ENCODE measurements around the gene SORCS3. TPM values are rescaled to one million over a fixed set of nuclear protein-coding genes. Genes with fewer than 3 reads are reported as not detected.

The SORCS3 gene
- total RNA-seq, 1 donor, result 0.27 TPM

DNA sequence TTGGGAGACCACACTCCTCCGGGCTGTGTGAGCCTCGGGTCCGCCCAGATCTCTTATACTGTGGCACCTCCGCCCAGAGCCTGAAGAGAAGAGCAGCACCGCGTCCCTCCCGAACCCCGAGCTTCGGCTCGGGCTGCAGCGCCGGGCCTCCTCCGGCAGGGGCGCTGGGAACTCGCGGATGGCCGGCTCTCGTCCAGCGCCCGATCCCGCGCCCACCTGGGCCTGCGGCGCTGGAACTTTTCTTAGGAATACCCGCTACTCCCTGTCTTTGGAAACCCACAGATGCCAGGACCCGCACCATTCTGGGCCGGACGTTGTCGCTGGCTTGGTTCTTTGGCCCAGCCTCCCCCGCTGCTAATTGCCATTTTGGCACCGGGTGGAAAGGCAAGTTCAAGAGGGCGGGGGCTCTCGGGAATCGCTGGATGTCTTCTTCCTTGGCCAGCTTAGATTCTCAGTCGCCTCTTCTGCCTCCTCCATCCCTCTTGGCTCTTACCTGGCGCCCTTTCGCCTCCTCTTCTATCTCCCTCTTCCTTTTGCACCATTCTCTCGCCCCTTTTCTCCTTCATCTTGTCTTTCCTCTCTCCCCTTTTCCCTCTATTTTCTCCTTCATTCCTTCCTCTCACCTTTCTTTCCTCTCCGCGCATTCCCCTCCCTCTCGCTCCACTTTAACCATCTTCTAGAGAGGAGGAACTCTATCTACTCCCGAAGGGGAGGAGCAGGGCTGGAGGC, 2.1 kb upstream of the SORCS3 start:
- H3K4me3 ChIP-seq (ENCODE audit: low read depth, low read length), result peak overlapping the region; percentile 33
- TF ChIP-seq, protein P1, sequence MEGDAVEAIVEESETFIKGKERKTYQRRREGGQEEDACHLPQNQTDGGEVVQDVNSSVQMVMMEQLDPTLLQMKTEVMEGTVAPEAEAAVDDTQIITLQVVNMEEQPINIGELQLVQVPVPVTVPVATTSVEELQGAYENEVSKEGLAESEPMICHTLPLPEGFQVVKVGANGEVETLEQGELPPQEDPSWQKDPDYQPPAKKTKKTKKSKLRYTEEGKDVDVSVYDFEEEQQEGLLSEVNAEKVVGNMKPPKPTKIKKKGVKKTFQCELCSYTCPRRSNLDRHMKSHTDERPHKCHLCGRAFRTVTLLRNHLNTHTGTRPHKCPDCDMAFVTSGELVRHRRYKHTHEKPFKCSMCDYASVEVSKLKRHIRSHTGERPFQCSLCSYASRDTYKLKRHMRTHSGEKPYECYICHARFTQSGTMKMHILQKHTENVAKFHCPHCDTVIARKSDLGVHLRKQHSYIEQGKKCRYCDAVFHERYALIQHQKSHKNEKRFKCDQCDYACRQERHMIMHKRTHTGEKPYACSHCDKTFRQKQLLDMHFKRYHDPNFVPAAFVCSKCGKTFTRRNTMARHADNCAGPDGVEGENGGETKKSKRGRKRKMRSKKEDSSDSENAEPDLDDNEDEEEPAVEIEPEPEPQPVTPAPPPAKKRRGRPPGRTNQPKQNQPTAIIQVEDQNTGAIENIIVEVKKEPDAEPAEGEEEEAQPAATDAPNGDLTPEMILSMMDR (IDR thresholded peaks at IDR 0.05; ENCODE audit: insufficient read depth, low read length), result peak; percentile 29
- DNase-seq (ENCODE audit: low read depth), result no peak

- TF ChIP-seq, protein P1 (IDR thresholded peaks at IDR 0.05; ENCODE audit: insufficient read depth, low read length), result no peak
- H3K4me3 ChIP-seq (ENCODE audit: low read depth, low read length), result peak overlapping the region; percentile 9
- DNase-seq (ENCODE audit: low read depth), result peak; percentile 9
Measured at GRCh38 chr10:104639590-104640338, 1.3 kb upstream of the SORCS3 start.

- DNase-seq (ENCODE audit: low read depth), result no peak
- peak overlapping the region; percentile 37 for H3K4me3 ChIP-seq (ENCODE audit: low read depth, low read length)
- TF ChIP-seq, protein P1 (IDR thresholded peaks at IDR 0.05; ENCODE audit: insufficient read depth, low read length), result no peak
Measured at GRCh38 chr10:104640339-104641186, 527 bp upstream of the SORCS3 start.

- no peak for DNase-seq (ENCODE audit: low read depth)
- TF ChIP-seq, protein P1 (IDR thresholded peaks at IDR 0.05; ENCODE audit: insufficient read depth, low read length), result no peak
- H3K4me3 ChIP-seq (ENCODE audit: low read depth, low read length), result peak overlapping the region; percentile 53
Measured at GRCh38 chr10:104641937-104642657, 1.0 kb downstream of the SORCS3 start.

DNA sequence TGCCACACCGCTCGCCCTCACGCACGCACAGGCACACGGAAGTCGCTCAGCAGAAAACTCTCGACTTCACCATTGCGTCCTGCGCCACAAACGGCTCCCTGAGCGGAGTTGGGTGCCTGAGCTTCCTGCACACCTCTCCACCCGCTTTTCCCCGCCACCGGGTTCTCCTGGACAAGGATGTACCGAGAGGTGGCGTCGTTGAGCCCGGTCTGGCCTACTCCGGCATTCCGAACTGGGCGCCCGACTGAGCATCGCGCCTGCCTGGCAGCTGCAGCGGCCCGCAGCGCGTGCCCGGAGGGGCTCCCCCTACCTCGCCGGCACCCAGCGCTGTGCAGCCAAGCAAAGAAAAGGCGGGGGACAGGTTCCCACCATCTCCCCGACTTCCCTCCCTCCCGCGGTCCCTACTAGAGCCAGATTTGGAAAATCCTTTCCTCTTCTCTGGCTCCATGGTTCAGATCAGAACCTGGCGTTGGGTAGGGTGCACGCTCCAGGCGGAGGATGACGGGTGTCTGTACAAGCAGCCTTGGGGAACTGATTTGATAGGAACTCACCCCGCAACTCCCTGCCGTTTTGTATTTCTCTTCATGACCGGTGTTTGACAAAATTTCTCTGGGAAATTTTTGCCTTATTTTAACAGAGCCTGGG, 1.7 kb downstream of the SORCS3 start:
- H3K4me3 ChIP-seq (ENCODE audit: low read depth, low read length), result peak overlapping the region; percentile 53
- TF ChIP-seq, protein P1 (IDR thresholded peaks at IDR 0.05; ENCODE audit: insufficient read depth, low read length), result peak; percentile 32
- peak; percentile 22 for DNase-seq (ENCODE audit: low read depth)

DNA sequence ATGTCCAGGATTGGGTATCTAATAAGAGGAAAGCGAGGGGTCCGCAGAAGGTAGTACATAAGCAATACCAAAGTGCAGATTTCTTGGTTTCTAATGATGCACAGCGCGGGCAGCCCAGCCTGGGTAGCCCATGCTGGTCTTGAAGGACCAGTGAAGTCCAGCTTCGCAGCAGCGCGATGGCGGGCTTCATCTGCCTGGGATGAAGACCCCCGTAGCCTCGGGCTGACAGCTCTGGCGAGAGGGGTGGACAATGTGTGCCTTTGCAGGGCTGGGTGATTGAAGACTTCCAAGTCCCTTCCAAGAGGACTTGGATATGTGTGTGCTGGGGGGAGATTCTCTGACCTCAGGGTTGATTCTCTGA, 2.2 kb downstream of the SORCS3 start:
- no peak overlapping the region for H3K4me3 ChIP-seq (ENCODE audit: low read depth, low read length)
- no peak for DNase-seq (ENCODE audit: low read depth)

More for the DNA sequence above, 2.2 kb downstream of the SORCS3 start:
- TF ChIP-seq, protein P1 (IDR thresholded peaks at IDR 0.05; ENCODE audit: insufficient read depth, low read length), result no peak

Data from fibroblast of the aortic adventitia (primary cell).